Loucy (cell line): ENCODE results near the gene MPRIP.
"Not testable (repeated sequence)": the region's sequence is repeated elsewhere in the genome, so short reads cannot be mapped to it uniquely, and the experiment has no call there.

ENCODE experiments used
- EZH2phosphoT487 ChIP-seq: fragments of 200-600 bp; IDR thresholded peaks from 2 replicates; pipeline ENCODE4 v1.6.1; 2018; ENCODE audit warnings: antibody characterized with exemption, mild to moderate bottlenecking, moderate library complexity, borderline replicate concordance
- TF ChIP-seq, protein P1 (sequence below): fragments of 200-600 bp; sonication (generic); conservative IDR thresholded peaks from 2 replicates; pipeline ENCODE4 v1.5.1; 2014; ENCODE audit warnings: mild to moderate bottlenecking, antibody characterized with exemption, low read length

- TF ChIP-seq, protein P1, sequence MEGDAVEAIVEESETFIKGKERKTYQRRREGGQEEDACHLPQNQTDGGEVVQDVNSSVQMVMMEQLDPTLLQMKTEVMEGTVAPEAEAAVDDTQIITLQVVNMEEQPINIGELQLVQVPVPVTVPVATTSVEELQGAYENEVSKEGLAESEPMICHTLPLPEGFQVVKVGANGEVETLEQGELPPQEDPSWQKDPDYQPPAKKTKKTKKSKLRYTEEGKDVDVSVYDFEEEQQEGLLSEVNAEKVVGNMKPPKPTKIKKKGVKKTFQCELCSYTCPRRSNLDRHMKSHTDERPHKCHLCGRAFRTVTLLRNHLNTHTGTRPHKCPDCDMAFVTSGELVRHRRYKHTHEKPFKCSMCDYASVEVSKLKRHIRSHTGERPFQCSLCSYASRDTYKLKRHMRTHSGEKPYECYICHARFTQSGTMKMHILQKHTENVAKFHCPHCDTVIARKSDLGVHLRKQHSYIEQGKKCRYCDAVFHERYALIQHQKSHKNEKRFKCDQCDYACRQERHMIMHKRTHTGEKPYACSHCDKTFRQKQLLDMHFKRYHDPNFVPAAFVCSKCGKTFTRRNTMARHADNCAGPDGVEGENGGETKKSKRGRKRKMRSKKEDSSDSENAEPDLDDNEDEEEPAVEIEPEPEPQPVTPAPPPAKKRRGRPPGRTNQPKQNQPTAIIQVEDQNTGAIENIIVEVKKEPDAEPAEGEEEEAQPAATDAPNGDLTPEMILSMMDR, result not testable (repeated sequence)
- not testable (repeated sequence) for TF ChIP-seq EZH2phosphoT487
Observed at GRCh38 chr17:17158506-17158905, 116.2 kb downstream of the MPRIP start.
